Body of pancreas (tissue), 4 donors: Measurements from ENCODE around the gene NARF.
"Not testable (repeated sequence)": the region's sequence is repeated elsewhere in the genome, so short reads cannot be mapped to it uniquely, and the experiment has no call there.

Source experiments
- CTCF ChIP-seq, 7 experiments: fragments of 450-650 bp in 4 of 7; fragments of 200-600 bp in 3 of 7; sonication (generic) in 3 of 7; IDR thresholded peaks; one replicate each; pipeline ENCODE4 v1.5.1; 2016 to 2019; ENCODE audit warnings: antibody characterized with exemption in 7 of 7
- POLR2A ChIP-seq, 3 donors: fragments of 450-650 bp; IDR thresholded peaks; one replicate each; pipeline ENCODE4 v1.6.1; 2016; ENCODE audit warnings: antibody characterized with exemption in 3 of 3, mild to moderate bottlenecking in 2 of 3

- not testable (repeated sequence) for TF ChIP-seq CTCF, POLR2A (IDR thresholded peaks at IDR 0.05)
These were observed 80.5 kb downstream of the NARF start for GRCh38 chr17:82539076-82539475.
